GM13977 (cell line): ENCODE results near the gene ARID3B.

ENCODE experiments used
- DNase-seq: peaks from one replicate; pipeline ENCODE4 v3.0.0; 2012; ENCODE audit warnings: low spot score
- CTCF ChIP-seq: IDR thresholded peaks from 2 replicates; pipeline ENCODE4 v1.5.1; 2012; ENCODE audit warnings: mild to moderate bottlenecking, control low read depth; ENCODE audit not compliant: insufficient read depth; ENCODE audit errors: extremely low read depth, missing control alignments
- in situ Hi-C: fragments of 300-500 bp; cut with MboI; formaldehyde crosslinking; loops from one replicate; pipeline ENCODE4 v1.12.0; 2022; ENCODE audit warnings: low sequenced_read_pairs, low pct_unique_long_range_greater_than_20kb, mixed read lengths, inconsistent platforms; ENCODE audit not compliant: unreplicated experiment

ARID3B gene

GRCh38 chr15:74642734-74643664 lies 102.0 kb downstream of the ARID3B start:
- DNase-seq, result no peak
- TF ChIP-seq CTCF, result no peak
- in situ Hi-C loops, result loop anchor here (25.0 kb wide), 1 partner anchor 294 kb away; the partner anchor contains the start of gene COX5A

GRCh38 chr15:74643665-74644204 lies 102.7 kb downstream of the ARID3B start:
- no peak for TF ChIP-seq CTCF
- in situ Hi-C loops, result loop anchor here (25.0 kb wide), 1 partner anchor 294 kb away; the partner anchor contains the start of gene COX5A
- no peak for DNase-seq

- DNase-seq, result no peak
- no peak for TF ChIP-seq CTCF
- in situ Hi-C loops, result loop anchor here (25.0 kb wide), 1 partner anchor 291 kb away; the partner anchor contains the start of gene COX5A
Observed at GRCh38 chr15:74646480-74646879, 105.5 kb downstream of the ARID3B start.
